K562 (cell line): ENCODE measurements around the gene FAM180B. TPM values are rescaled to one million over a fixed set of nuclear protein-coding genes. Genes with fewer than 3 reads are reported as not detected.
A peak's percentile ranks its signal among the peaks of the same experiment; 100 is the strongest.

Experiments used
- ARID3A ChIP-seq: IDR thresholded peaks from 2 replicates; pipeline ENCODE4 v1.6.1; 2012; ENCODE audit warnings: low read depth, low read length, improper control_type of control experiment, borderline replicate concordance
- ATF6 ChIP-seq: sonication (generic); formaldehyde crosslinking; IDR thresholded peaks from 2 replicates; pipeline ENCODE4 v1.4.0; 2020; ENCODE audit warnings: mild to moderate bottlenecking, missing genetic modification reagents
- BCOR ChIP-seq: fragments of 450-650 bp; IDR thresholded peaks from 2 replicates; pipeline ENCODE4 v1.6.1; 2016
- CREB3 ChIP-seq: fragments of 450-650 bp; conservative IDR thresholded peaks from 2 replicates; pipeline ENCODE4 v1.6.1; 2016; ENCODE audit warnings: missing genetic modification characterization, low read depth, mild to moderate bottlenecking, missing compliant biosample characterization, moderate library complexity
- EGR1 ChIP-seq: fragments of 450-650 bp; conservative IDR thresholded peaks from 2 replicates; pipeline ENCODE4 v1.6.1; 2017; ENCODE audit warnings: mild to moderate bottlenecking
- IRF1 ChIP-seq: sonication (generic); formaldehyde crosslinking; IDR thresholded peaks from 2 replicates; pipeline ENCODE4 v1.8.0; 2022; ENCODE audit warnings: missing genetic modification reagents, mild to moderate bottlenecking, borderline replicate concordance
- MEF2A ChIP-seq: IDR thresholded peaks from 2 replicates; pipeline ENCODE4 v1.6.1; 2011; ENCODE audit warnings: low read depth, mild to moderate bottlenecking, low read length, moderate library complexity; ENCODE audit not compliant: control insufficient read depth
- NELFE ChIP-seq: IDR thresholded peaks from 2 replicates; pipeline ENCODE4 v1.6.1; 2011; ENCODE audit warnings: mild to moderate bottlenecking; ENCODE audit not compliant: insufficient read depth, insufficient read length
- NRF1 ChIP-seq, 2 experiments: fragments of 450-650 bp; IDR thresholded peaks in 1 of 2; conservative IDR thresholded peaks in 1 of 2; 2 replicates each; pipeline ENCODE4 v1.6.1; 2014; ENCODE audit warnings: mild to moderate bottlenecking in 2 of 2
- RBM14 ChIP-seq: fragments of 200-400 bp; formaldehyde crosslinking; IDR thresholded peaks from 2 replicates; pipeline ENCODE4 v1.6.1; 2018; ENCODE audit warnings: low read depth, mild to moderate bottlenecking, low read length, moderate library complexity, borderline replicate concordance; ENCODE audit not compliant: insufficient read depth
- RBM39 ChIP-seq: fragments of 200-400 bp; formaldehyde crosslinking; optimal IDR thresholded peaks from 2 replicates; pipeline ENCODE3; 2018; ENCODE audit warnings: low read depth, low read length
- RFX5 ChIP-seq: IDR thresholded peaks from 2 replicates; pipeline ENCODE4 v1.6.1; 2011; ENCODE audit warnings: low read depth, mild to moderate bottlenecking, improper control_type of control experiment, low read length
- SRSF1 ChIP-seq: fragments of 200-400 bp; formaldehyde crosslinking; IDR thresholded peaks from 2 replicates; pipeline ENCODE4 v1.6.1; 2017; ENCODE audit warnings: mild to moderate bottlenecking, low read depth, low read length, moderate library complexity
- ZBTB2 ChIP-seq: fragments of 450-650 bp; IDR thresholded peaks from 2 replicates; pipeline ENCODE4 v1.6.1; 2016; ENCODE audit warnings: antibody characterized with exemption
- ZC3H8 ChIP-seq: fragments of 450-650 bp; IDR thresholded peaks from 2 replicates; pipeline ENCODE4 v1.6.1; 2017
- ZNF143 ChIP-seq: sonication (generic); formaldehyde crosslinking; IDR thresholded peaks from 2 replicates; pipeline ENCODE4 v1.9.0; 2022; ENCODE audit warnings: mild to moderate bottlenecking, missing genetic modification reagents
- ZNF23 ChIP-seq: fragments of 250-450 bp; sonication (Bioruptor Pico); IDR thresholded peaks from 2 replicates; pipeline ENCODE4 v1.4.0; 2020; ENCODE audit warnings: mild to moderate bottlenecking
- ZNF253 ChIP-seq: fragments of 250-450 bp; sonication (Bioruptor Pico); conservative IDR thresholded peaks from 2 replicates; pipeline ENCODE4 v1.6.1; 2021; ENCODE audit warnings: mild to moderate bottlenecking
- ZNF324 ChIP-seq: fragments of 250-450 bp; sonication (Bioruptor Pico); IDR thresholded peaks from 2 replicates; pipeline ENCODE4 v1.4.0; 2020; ENCODE audit warnings: mild to moderate bottlenecking
- ZNF384 ChIP-seq: IDR thresholded peaks from 2 replicates; pipeline ENCODE4 v1.6.1; 2012; ENCODE audit warnings: low read depth, low read length, improper control_type of control experiment
- polyA plus RNA-seq, 8 experiments: library from polyadenylated mRNA; depleted of rRNA in 4 of 8; stranded (reverse) in 5 of 8; unstranded in 3 of 8; fragments of >200 nt; fragmentation: Nextera tagmentation in 2 of 8; fragmentation: Illumina TruSeq in 1 of 8; extraction: Ambion mirVana in 2 of 8; extraction: Trizol in 1 of 8; gene quantifications; 2 replicates each; pipeline versions ENCODE4 v1.2.1 to v1.2.3, GENCODE V29; 2011 to 2014; ENCODE audit warnings: inconsistent platforms in 1 of 8, missing spikeins in 1 of 8
- total RNA-seq, 7 experiments: library from RNA; depleted of rRNA in 6 of 7; stranded (reverse); fragments of >200 nt in 6 of 7; fragmentation: Illumina TruSeq in 2 of 7; extraction: Trizol in 2 of 7; gene quantifications; 2 replicates each; pipeline versions ENCODE4 v1.2.1 to v1.2.3, GENCODE V29; 2011 to 2021; ENCODE audit warnings: low replicate concordance in 1 of 7

FAM180B gene
- total and polyA plus RNA-seq, 9 of the 15 experiments (the other 6 are each of a cell fraction or from before 2014, with no cell fraction given), result 0.05 to 0.14 TPM; not detected in 7

GRCh38 chr11:47578524-47579494, 7.7 kb upstream of the FAM180B start, which contains the start of the genes KBTBD4 and NDUFS3 (continued):
- TF ChIP-seq RBM14 (0 out of 2 replicates have a peak, but pooled peaks have one; percentile 86), ZBTB2 (no peak; the same call in none of the 2 replicates), SRSF1 (no peak), ZC3H8 (peak; percentile 90; the same call in 1 of the 2 replicates), NELFE (no peak), RBM39 (no peak), ARID3A (no peak), ZNF23 (CRISPR knock-in tag) (no peak), IRF1 (CRISPR knock-in tag) (no peak), ZNF324 (CRISPR knock-in tag) (no peak), MEF2A (peak; percentile 34; the same call in 1 of the 2 replicates), RFX5 (no peak), CREB3 (tag) (peak; percentile 57; the same call in 1 of the 2 replicates), BCOR (peak; percentile 90), EGR1 (peak; percentile 90), ZNF253 (CRISPR knock-in tag) (no peak), NRF1 (conservative IDR thresholded peaks at IDR 0.05 in 1 of 2, IDR thresholded peaks at IDR 0.05 in 1 of 2) (0 out of 4 replicates have a peak, but pooled peaks of 1 of the 2 experiments have one; percentile 7), ZNF143 (CRISPR knock-in tag) (no peak), ZNF384 (0 out of 2 replicates have a peak, but pooled peaks have one; percentile 30), ATF6 (CRISPR knock-in tag) (no peak; the same call in 1 of the 2 replicates)
